Prostate gland (tissue), 2 donors: ENCODE data around the gene HAUS8.
"Not testable (repeated sequence)": the region's sequence is repeated elsewhere in the genome, so short reads cannot be mapped to it uniquely, and the experiment has no call there.

ENCODE experiments used
- CTCF ChIP-seq, 4 experiments: fragments of 200-600 bp in 2 of 4; fragments of 450-650 bp in 2 of 4; sonication (generic) in 2 of 4; IDR thresholded peaks; 1 replicate in 3 of 4; 2 replicates in 1 of 4; pipeline ENCODE4 v1.5.1; 2016 to 2019; ENCODE audit warnings: antibody characterized with exemption in 4 of 4, mild to moderate bottlenecking in 2 of 4, moderate library complexity in 2 of 4
- POLR2A ChIP-seq: fragments of 450-650 bp; IDR thresholded peaks from one replicate; pipeline ENCODE4 v1.6.1; 2016; ENCODE audit warnings: antibody characterized with exemption, mild to moderate bottlenecking

- not testable (repeated sequence) for TF ChIP-seq CTCF (IDR thresholded peaks at IDR 0.05); POLR2A
Observed at GRCh38 chr19:17014212-17014861, 60.9 kb downstream of the HAUS8 start.
